ENCODE data around the gene KRT13.

DNA sequence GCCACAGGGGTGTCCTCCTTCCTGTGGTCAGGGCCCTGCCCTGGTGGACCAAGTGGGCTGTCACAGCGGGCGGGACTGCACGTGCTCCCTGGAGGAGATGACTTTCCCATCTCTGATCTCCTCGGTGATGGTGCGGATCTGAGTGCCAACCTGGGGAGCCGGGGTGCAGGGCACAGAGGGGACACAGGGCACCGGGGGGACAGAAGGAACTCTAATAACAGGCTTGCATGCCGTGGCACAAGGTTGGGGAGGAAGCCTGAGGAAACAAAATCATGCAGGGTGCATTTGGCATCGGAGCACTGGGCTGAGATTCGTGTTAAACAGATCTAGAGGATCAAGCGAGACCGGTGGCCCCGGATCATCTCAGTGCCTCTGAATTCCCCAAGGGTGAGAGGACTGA, 19.1 kb downstream of the KRT13 start:
- no peak for TF ChIP-seq POLR2A (IDR thresholded peaks at IDR 0.05)
- TF ChIP-seq, protein P1, sequence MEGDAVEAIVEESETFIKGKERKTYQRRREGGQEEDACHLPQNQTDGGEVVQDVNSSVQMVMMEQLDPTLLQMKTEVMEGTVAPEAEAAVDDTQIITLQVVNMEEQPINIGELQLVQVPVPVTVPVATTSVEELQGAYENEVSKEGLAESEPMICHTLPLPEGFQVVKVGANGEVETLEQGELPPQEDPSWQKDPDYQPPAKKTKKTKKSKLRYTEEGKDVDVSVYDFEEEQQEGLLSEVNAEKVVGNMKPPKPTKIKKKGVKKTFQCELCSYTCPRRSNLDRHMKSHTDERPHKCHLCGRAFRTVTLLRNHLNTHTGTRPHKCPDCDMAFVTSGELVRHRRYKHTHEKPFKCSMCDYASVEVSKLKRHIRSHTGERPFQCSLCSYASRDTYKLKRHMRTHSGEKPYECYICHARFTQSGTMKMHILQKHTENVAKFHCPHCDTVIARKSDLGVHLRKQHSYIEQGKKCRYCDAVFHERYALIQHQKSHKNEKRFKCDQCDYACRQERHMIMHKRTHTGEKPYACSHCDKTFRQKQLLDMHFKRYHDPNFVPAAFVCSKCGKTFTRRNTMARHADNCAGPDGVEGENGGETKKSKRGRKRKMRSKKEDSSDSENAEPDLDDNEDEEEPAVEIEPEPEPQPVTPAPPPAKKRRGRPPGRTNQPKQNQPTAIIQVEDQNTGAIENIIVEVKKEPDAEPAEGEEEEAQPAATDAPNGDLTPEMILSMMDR (IDR thresholded peaks at IDR 0.05): no peak

All from heart left ventricle (tissue), 13 donors.